GM20000 (cell line): ENCODE measurements around the gene RAB38.
A peak's percentile ranks its signal among the peaks of the same experiment; 100 is the strongest.

Experiments used
- DNase-seq: peaks from one replicate; pipeline ENCODE4 v3.0.0; 2012; ENCODE audit warnings: low spot score
- CTCF ChIP-seq: IDR thresholded peaks from 2 replicates; pipeline ENCODE4 v1.5.1; 2012; ENCODE audit warnings: mild to moderate bottlenecking, control low read depth; ENCODE audit errors: extremely low read depth, missing control alignments

The RAB38 gene

DNA sequence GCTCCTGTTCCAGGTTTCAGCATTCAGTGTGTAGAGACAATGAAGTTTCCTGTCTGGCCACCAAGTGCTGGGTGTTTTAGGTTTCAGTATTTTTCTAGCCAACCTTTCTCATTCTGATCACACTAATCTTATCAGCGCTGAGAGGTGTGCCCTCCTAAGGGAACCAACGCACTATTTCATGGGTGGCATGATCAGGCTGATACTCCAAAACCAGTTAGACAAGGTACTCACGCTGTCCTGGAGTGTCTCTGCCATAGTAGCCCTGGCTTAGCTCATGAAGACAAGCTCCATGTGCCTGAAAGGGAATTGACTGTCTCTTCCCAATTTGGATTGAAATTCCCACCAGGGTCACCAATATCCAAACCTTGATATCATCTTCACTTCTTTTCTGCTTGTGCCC is 8.0 kb upstream of the RAB38 start:
- no peak for TF ChIP-seq CTCF
- no peak for DNase-seq

DNA sequence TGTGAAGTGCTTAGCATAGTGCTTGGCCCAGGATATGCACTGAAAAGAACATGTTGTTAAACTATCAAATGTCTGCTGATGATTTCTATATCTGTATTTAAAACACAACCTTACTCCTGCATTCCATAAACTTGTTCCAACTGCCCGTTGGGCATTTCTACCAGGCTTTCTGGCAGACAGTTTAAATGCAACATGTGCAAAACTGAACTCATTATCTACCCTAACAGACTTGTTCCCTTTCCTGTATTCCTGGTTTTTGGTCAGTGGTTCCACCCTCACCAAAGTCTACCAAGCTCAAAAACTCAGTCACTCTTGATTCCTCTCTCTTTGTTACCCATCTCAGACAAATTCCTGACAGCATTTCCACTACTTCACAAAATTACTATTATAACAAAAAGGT is 6.5 kb upstream of the RAB38 start:
- no peak for TF ChIP-seq CTCF
- DNase-seq, result no peak

DNA sequence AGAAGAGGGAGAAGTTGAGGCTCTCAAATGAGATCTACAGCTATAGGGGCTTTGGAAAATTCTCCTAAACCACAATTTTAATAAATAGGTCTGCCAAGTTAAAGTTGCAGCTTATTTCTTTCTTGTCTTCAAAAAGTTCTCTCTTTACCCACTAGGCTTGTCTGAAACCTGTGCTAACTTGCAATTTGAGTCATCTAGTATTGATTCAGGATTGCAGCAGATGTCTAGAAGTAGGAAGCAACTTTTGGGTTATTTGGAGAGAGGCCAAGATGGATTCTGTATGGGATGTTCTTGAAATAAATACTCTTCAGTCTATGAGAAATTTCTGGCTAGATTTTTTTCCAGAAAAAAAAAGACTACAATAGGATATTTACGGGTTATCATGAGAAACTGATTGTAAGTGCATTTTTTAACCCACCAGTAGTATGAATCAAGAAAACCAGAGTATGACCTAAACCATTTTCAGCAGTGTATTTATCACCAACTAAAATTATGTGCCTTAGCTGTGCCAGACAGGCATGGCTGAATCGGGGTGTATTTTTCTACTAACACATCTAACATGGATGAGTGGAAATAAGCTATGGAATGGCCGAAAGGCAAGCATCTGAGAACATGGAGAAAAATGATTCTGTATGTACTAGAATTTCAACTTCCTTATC is 4.9 kb upstream of the RAB38 start:
- no peak for DNase-seq
- no peak for TF ChIP-seq CTCF

GRCh38 chr11:88179141-88179540 is 3.9 kb upstream of the RAB38 start:
- TF ChIP-seq CTCF, result no peak
- DNase-seq, result peak; percentile 20

DNA sequence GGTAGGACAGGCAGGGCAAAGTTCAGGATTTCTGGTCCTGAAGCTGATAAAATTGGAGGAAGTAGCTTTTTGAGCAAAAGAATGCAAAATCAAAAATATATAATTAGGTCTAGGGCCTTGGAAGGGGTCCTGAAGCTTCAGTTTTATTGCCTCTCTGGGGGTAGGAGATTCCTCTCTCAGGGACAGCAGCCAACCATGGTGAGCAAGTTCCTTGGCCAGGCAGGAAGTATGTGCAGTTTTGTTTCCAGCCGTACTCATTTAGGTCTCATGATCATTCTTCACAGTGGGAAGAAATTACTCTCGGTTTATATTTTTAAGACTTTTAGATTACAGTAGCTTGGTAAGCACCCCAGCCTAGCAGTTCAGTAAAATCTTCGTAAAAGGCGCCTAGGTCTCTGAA is 2.9 kb upstream of the RAB38 start:
- TF ChIP-seq CTCF, result no peak
- DNase-seq, result no peak

DNA sequence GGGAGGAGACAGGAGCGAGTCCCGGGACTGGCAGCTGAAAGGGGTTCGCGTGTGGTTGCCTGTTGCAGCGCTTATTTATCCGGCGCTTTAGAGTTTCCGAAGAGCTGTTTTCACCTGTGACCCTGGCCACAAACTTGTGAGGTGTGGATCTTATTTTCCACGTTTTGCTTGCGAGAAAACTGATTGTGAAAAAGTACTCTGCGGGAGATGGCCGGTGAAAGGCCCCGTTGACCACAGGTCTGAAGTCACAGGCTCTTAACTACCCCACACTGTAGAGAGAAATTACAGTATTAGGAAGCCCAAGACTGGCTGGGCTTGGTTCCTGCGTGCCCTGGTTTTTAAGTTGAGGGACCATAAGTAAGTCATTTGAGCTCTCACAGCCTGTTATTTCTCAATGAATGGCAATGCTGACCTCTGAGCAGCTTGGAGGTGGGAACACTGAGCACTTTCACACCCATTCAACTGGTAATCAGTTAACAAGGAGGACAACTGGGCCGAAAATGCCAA is 379 bp upstream of the RAB38 start:
- TF ChIP-seq CTCF, result no peak
- DNase-seq, result peak; percentile 10

- TF ChIP-seq CTCF, result no peak
- DNase-seq, result no peak
Measured at GRCh38 chr11:88173956-88174355, 1.3 kb downstream of the RAB38 start.
